Stimulated activated naive CD8-positive, alpha-beta T cell treated with anti-CD3 and anti-CD28 coated beads, Interleukin-15, Interleukin-2, amounts not matched to agents 100 U/mL and 50 U/mL, for 24 hours (primary cell): ENCODE data around the gene FOXJ2.
"Not testable (repeated sequence)": the region's sequence is repeated elsewhere in the genome, so short reads cannot be mapped to it uniquely, and the experiment has no call there.

Source experiments
- ATAC-seq: fragments of 150-1000 bp; cut with Tn5 transposase; one replicate; pipeline ENCODE4 v1.10.0; 2021
- DNase-seq: peaks from one replicate; pipeline ENCODE4 v3.0.0; 2021

The FOXJ2 gene

GRCh38 chr12:8030189-8030588 is 2.3 kb upstream of the FOXJ2 start:
- ATAC-seq (no peak), DNase-seq (no peak)

GRCh38 chr12:8031017-8031416 is 1.5 kb upstream of the FOXJ2 start:
- ATAC-seq, DNase-seq: not testable (repeated sequence)

- ATAC-seq (no peak), DNase-seq (no peak)
These were observed 659 bp upstream of the FOXJ2 start for GRCh38 chr12:8031872-8032241.

- DNase-seq (peak; percentile 63), ATAC-seq (peak; percentile 37)
These were observed 883 bp downstream of the FOXJ2 start for GRCh38 chr12:8033153-8034044.

GRCh38 chr12:8034802-8035201 is 2.3 kb downstream of the FOXJ2 start:
- DNase-seq: no peak
- ATAC-seq: no peak

- DNase-seq (no peak), ATAC-seq (no peak)
These were observed 3.0 kb downstream of the FOXJ2 start for GRCh38 chr12:8035440-8036010.

GRCh38 chr12:8036346-8036745 is 3.8 kb downstream of the FOXJ2 start:
- DNase-seq: no peak

GRCh38 chr12:8037046-8037663 is 4.6 kb downstream of the FOXJ2 start:
- no peak for DNase-seq
- ATAC-seq: no peak

More at GRCh38 chr12:8036346-8036745, 3.8 kb downstream of the FOXJ2 start:
- ATAC-seq: no peak

GRCh38 chr12:8037947-8038346 is 5.4 kb downstream of the FOXJ2 start:
- no peak for DNase-seq
- ATAC-seq: no peak

- ATAC-seq (peak; percentile 48), DNase-seq (peak; percentile 32)
These were observed 6.2 kb downstream of the FOXJ2 start for GRCh38 chr12:8038659-8039114.

GRCh38 chr12:8040791-8041190 is 8.3 kb downstream of the FOXJ2 start:
- DNase-seq (no peak), ATAC-seq (no peak)

GRCh38 chr12:8045952-8046944 is 13.7 kb downstream of the FOXJ2 start:
- ATAC-seq (peak; percentile 68), DNase-seq (peak; percentile 86)

GRCh38 chr12:8047842-8048241 is 15.3 kb downstream of the FOXJ2 start:
- no peak for ATAC-seq
- no peak for DNase-seq

- ATAC-seq (no peak), DNase-seq (no peak)
These were observed 16.4 kb downstream of the FOXJ2 start for GRCh38 chr12:8048906-8049305.

- no peak for DNase-seq
- ATAC-seq: no peak
These were observed 18.2 kb downstream of the FOXJ2 start for GRCh38 chr12:8050600-8051250.

- no peak for DNase-seq
- ATAC-seq: no peak
These were observed 20.2 kb downstream of the FOXJ2 start for GRCh38 chr12:8052679-8053078.

- no peak for ATAC-seq
These were observed 22.3 kb downstream of the FOXJ2 start for GRCh38 chr12:8054816-8055215.

GRCh38 chr12:8057306-8057705 is 24.8 kb downstream of the FOXJ2 start:
- ATAC-seq (no peak), DNase-seq (no peak)

More at GRCh38 chr12:8054816-8055215, 22.3 kb downstream of the FOXJ2 start:
- DNase-seq: no peak

- ATAC-seq (peak; percentile 72), DNase-seq (no peak)
These were observed 25.3 kb downstream of the FOXJ2 start for GRCh38 chr12:8057839-8058238.

- ATAC-seq: no peak
These were observed 26.0 kb downstream of the FOXJ2 start for GRCh38 chr12:8058506-8058905.

GRCh38 chr12:8064131-8064530 is 31.6 kb downstream of the FOXJ2 start:
- DNase-seq (no peak), ATAC-seq (no peak)

More at GRCh38 chr12:8058506-8058905, 26.0 kb downstream of the FOXJ2 start:
- no peak for DNase-seq
